SK-N-SH treated with all-trans-retinoic acid at 6 μM for 48 hours (cell line): Measurements from ENCODE around the gene KCNJ1.

Experiments used
- ARNTL ChIP-seq: fragments of 450-650 bp; formaldehyde crosslinking; IDR thresholded peaks from 2 replicates; pipeline ENCODE4 v1.5.0; 2020; ENCODE audit warnings: low read depth, mild to moderate bottlenecking, moderate library complexity, borderline replicate concordance
- CSDC2 ChIP-seq: fragments of 250-450 bp; sonication (Bioruptor Pico); IDR thresholded peaks from 2 replicates; pipeline ENCODE4 v1.5.0; 2020; ENCODE audit warnings: mild to moderate bottlenecking, moderate library complexity
- ZFP30 ChIP-seq: fragments of 450-650 bp; formaldehyde crosslinking; IDR thresholded peaks from 2 replicates; pipeline ENCODE4 v1.5.0; 2022; ENCODE audit warnings: mild to moderate bottlenecking, moderate library complexity

- TF ChIP-seq CSDC2 (CRISPR knock-in tag) = no peak
- TF ChIP-seq ARNTL (CRISPR knock-in tag) = no peak
- TF ChIP-seq ZFP30 (CRISPR knock-in tag) = no peak
Observed at GRCh38 chr11:128803449-128804245, 63.4 kb downstream of the KCNJ1 start.
